Neuron (in vitro differentiated cells): ENCODE measurements around the gene BPIFB6.

Experiments
- H2AFZ ChIP-seq: one replicate; pipeline ENCODE4 v1.6.1; 2013; ENCODE audit warnings: low read depth, mild to moderate bottlenecking, inconsistent platforms, low read length, moderate library complexity
- H3K27me3 ChIP-seq: one replicate; pipeline ENCODE4 v1.6.1; 2013; ENCODE audit warnings: low read length; ENCODE audit not compliant: insufficient read depth
- H3K36me3 ChIP-seq: one replicate; pipeline ENCODE4 v1.6.1; 2013; ENCODE audit warnings: low read length; ENCODE audit not compliant: insufficient read depth
- H3K4me1 ChIP-seq: one replicate; pipeline ENCODE4 v1.6.1; 2013; ENCODE audit warnings: low read length; ENCODE audit not compliant: insufficient read depth
- H3K4me3 ChIP-seq: 2 replicates; pipeline ENCODE4 v1.5.1; 2013; ENCODE audit warnings: mild to moderate bottlenecking, low read length, moderate library complexity
- H3K9me3 ChIP-seq: one replicate; pipeline ENCODE4 v1.6.1; 2013; ENCODE audit warnings: low read length

The BPIFB6 gene

DNA sequence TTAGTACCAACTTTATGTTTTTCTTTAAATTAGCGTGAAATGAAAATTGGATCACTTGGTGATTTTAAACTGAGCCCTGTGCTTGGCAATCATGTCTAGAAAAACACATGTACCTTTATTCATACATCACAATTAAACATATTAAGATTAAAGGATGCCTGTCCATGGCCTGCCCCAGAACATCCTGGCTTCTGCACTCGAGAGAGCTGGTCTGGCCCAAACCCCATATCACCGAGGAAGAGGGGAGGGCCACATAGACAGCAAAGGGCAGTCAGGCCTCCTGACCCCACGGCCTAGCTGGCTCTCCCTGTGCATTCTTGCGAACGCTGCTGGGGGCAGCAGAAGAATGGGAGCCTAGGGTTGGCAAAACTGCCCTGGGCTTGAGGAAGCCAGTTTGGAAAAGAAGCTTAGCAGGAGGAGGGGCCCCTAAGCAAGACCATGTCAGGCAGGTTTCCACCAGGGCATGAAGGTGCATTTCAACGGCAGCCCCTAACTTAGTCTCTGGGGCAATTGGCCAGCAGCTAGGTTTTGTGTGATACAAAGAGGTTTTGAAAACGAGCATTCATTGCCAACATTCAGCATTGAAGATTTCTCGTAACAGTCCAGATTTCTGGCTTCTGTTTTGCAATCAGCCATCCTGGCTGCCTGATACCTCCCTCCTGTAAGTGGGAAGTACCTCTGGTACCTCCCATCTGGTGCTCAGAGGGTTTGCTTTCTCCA lies 30.8 kb downstream of the BPIFB6 start:
- peaks cover 11% of the 10 kb centered on the region for H3K4me1 ChIP-seq
- H3K36me3 ChIP-seq = no peaks in the 10 kb centered on the region
- no peak overlapping the region for H2AFZ ChIP-seq
- H3K27me3 ChIP-seq = no peaks in the 10 kb centered on the region
- no peaks in the 10 kb centered on the region for H3K9me3 ChIP-seq
- H3K4me3 ChIP-seq = no peak overlapping the region

- Histone ChIP-seq H2AFZ (no peak overlapping the region), H3K9me3 (no peaks in the 10 kb centered on the region), H3K27me3 (no peaks in the 10 kb centered on the region), H3K4me3 (no peak overlapping the region), H3K4me1 (peaks cover 11% of the 10 kb centered on the region), H3K36me3 (no peaks in the 10 kb centered on the region)
These were observed 31.3 kb downstream of the BPIFB6 start for GRCh38 chr20:33062825-33063149.

DNA sequence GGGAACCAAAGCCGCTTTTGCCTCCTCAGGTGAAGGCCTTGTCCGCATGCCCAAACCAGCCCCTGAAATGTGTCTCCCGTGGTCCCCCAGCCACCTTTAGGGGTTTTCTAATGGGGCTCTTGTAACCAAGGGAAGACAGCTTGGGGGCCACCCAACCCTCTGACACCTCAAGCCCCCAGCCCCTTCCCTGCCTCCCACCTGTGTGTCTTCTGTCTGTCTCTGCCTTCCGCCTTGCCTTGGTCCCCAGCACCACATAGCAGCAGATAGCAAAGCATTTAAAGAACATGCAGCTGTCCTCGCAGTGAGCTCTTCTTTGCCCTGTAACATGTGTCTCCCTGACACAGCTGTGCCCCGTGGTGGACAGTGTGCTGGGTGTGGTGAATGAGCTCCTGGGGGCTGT lies 31.8 kb downstream of the BPIFB6 start:
- Histone ChIP-seq H3K4me3 (no peak overlapping the region), H3K4me1 (peaks cover 11% of the 10 kb centered on the region), H3K27me3 (no peaks in the 10 kb centered on the region), H2AFZ (no peak overlapping the region), H3K36me3 (no peaks in the 10 kb centered on the region), H3K9me3 (no peaks in the 10 kb centered on the region)

- no peaks in the 10 kb centered on the region for H3K27me3 ChIP-seq
- H3K4me3 ChIP-seq = no peak overlapping the region
- H3K9me3 ChIP-seq = no peaks in the 10 kb centered on the region
- H3K36me3 ChIP-seq = no peaks in the 10 kb centered on the region
- no peak overlapping the region for H2AFZ ChIP-seq
- H3K4me1 ChIP-seq = peaks cover 11% of the 10 kb centered on the region
These were observed 33.3 kb downstream of the BPIFB6 start for GRCh38 chr20:33064572-33065287.

GRCh38 chr20:33065785-33066184 lies 34.3 kb downstream of the BPIFB6 start:
- Histone ChIP-seq H3K36me3 (no peaks in the 10 kb centered on the region), H3K4me1 (peaks cover 11% of the 10 kb centered on the region), H3K27me3 (no peaks in the 10 kb centered on the region), H3K9me3 (no peaks in the 10 kb centered on the region), H3K4me3 (no peak overlapping the region), H2AFZ (no peak overlapping the region)

- Histone ChIP-seq H3K36me3 (no peaks in the 10 kb centered on the region), H3K4me1 (peaks cover 3% of the 10 kb centered on the region), H3K27me3 (no peaks in the 10 kb centered on the region), H2AFZ (no peak overlapping the region), H3K4me3 (no peak overlapping the region), H3K9me3 (no peaks in the 10 kb centered on the region)
These were observed 36.4 kb downstream of the BPIFB6 start for GRCh38 chr20:33067806-33068205.

- no peak overlapping the region for H3K4me3 ChIP-seq
- no peak overlapping the region for H2AFZ ChIP-seq
- no peaks in the 10 kb centered on the region for H3K9me3 ChIP-seq
- no peaks in the 10 kb centered on the region for H3K4me1 ChIP-seq
- no peaks in the 10 kb centered on the region for H3K27me3 ChIP-seq
- no peaks in the 10 kb centered on the region for H3K36me3 ChIP-seq
These were observed 36.9 kb downstream of the BPIFB6 start for GRCh38 chr20:33068251-33068939.

GRCh38 chr20:33069673-33070072 lies 38.2 kb downstream of the BPIFB6 start:
- Histone ChIP-seq H2AFZ (no peak overlapping the region), H3K27me3 (no peaks in the 10 kb centered on the region), H3K4me1 (no peaks in the 10 kb centered on the region), H3K9me3 (no peaks in the 10 kb centered on the region), H3K36me3 (no peaks in the 10 kb centered on the region), H3K4me3 (no peak overlapping the region)

DNA sequence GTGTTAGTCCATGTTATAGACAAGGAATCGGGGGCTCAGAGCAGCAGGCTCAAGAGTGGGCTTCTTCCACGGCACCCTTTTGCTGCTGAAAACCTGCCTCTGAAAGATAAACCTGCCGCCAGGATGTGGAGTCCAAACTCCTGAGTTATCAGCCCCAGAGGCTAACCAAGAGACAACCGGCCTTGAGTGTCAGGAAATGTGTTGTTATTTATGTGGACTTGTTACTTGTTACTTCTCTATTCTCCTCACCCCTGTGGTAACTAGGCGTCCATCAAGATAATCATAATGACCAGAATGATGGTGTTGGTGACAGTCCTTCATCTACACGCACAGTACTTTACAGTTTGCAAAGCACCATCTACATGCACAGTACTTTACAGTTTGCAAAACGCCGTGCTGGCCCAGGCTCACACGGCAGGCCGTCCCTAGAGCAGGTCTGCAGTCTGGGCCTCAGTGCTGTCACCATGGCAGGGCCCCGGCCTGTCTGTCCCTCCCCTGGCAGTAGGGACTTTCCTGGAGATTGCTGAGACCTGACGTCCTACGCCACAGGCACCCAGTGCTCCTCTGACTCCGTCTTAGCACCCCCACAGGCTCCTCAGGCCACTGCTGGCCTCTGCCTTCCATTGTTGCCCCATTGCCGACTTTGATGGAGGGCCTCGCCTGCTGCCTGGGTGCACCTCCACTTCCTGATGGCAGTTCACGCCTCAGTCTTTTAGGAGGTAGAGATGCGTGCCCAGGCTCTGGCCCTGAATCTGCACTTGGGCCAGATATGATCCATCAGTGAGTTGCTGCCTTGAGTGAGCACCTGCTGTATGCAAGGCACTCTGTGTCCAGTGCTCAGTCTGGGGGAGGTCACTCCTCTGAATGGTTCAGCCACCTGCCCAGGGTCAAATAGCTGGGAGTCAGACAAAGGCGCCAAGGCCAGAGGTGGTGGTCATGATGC lies 38.9 kb downstream of the BPIFB6 start:
- Histone ChIP-seq H3K4me1 (no peaks in the 10 kb centered on the region), H2AFZ (no peak overlapping the region), H3K27me3 (no peaks in the 10 kb centered on the region), H3K4me3 (no peak overlapping the region), H3K36me3 (no peaks in the 10 kb centered on the region), H3K9me3 (no peaks in the 10 kb centered on the region)

DNA sequence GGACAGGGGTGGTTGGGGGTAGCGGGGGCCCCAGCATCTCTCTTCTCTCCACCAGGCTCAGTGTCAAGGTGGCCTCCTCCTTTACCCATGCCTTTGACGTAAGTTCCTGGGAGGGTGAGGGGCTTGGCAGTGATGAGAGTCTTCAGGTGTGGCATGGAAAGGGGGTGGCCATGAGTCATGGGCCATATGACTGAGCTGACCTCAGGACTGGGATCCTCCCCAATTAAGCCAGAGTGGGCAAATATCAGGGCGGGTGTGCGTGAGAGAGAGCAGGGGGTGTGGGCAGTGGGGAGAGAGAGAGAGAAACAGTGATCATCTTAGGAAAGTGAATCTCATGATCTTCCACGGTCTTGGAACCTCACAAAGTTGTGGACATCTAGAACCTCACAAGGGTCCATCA lies 39.8 kb downstream of the BPIFB6 start:
- no peaks in the 10 kb centered on the region for H3K36me3 ChIP-seq
- no peaks in the 10 kb centered on the region for H3K27me3 ChIP-seq
- H3K4me1 ChIP-seq = no peaks in the 10 kb centered on the region
- no peaks in the 10 kb centered on the region for H3K9me3 ChIP-seq
- H3K4me3 ChIP-seq = no peak overlapping the region
- H2AFZ ChIP-seq = no peak overlapping the region

DNA sequence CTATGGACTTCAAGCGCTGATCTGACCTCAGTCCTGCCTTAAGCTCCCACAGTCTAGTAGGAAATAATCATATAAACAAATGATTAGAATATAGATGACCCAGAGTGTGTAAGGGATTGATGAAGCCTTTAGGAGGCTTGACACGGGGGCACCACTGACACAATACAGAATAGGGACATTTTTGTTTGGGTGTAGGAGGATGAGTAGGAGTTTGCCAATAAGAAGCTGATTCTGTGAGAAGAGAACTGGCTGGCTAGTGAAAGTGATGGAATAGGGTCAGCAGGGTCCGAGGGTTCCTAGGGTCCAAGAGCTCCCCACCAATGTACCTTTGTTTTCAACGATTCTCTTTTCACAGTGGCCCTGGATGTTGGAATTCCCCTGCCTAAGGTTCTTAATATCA lies 40.9 kb downstream of the BPIFB6 start:
- Histone ChIP-seq H3K4me1 (no peaks in the 10 kb centered on the region), H3K36me3 (no peaks in the 10 kb centered on the region), H3K27me3 (no peaks in the 10 kb centered on the region), H3K9me3 (no peaks in the 10 kb centered on the region), H3K4me3 (no peak overlapping the region), H2AFZ (no peak overlapping the region)

- Histone ChIP-seq H3K9me3 (no peaks in the 10 kb centered on the region), H3K27me3 (no peaks in the 10 kb centered on the region), H3K4me3 (no peak overlapping the region), H3K4me1 (no peaks in the 10 kb centered on the region), H2AFZ (no peak overlapping the region), H3K36me3 (no peaks in the 10 kb centered on the region)
These were observed 41.4 kb downstream of the BPIFB6 start for GRCh38 chr20:33072813-33073212.

DNA sequence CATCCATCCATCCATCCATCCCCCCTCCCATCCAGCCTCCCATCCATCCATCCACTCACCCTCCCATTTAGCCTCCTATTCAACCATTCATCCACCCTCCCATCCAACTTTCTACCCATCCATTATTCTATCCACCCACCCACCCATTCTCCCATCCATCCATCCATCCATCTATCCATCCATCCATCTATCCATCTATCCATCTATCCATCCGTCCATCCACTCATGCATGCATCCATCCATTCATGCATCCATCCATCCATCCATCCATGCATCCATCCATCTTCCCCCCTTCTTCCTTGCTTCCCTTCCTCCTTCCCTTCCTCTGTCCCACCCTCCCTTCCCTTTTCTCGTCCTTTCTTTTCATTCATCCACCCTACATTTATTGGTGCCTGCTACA lies 43.2 kb downstream of the BPIFB6 start:
- H3K36me3 ChIP-seq = no peaks in the 10 kb centered on the region
- no peaks in the 10 kb centered on the region for H3K4me1 ChIP-seq
- no peak overlapping the region for H3K4me3 ChIP-seq
- H3K9me3 ChIP-seq = no peaks in the 10 kb centered on the region
- no peak overlapping the region for H2AFZ ChIP-seq
- H3K27me3 ChIP-seq = no peaks in the 10 kb centered on the region
